DOHH2 (cell line): ENCODE data around the gene IFNAR1.
A peak's percentile ranks its signal among the peaks of the same experiment; 100 is the strongest.

ENCODE experiments used
- H3F3A ChIP-seq: fragments of 200-600 bp; sonication (generic), shearing (Covaris generic); 2 replicates; pipeline ENCODE4 v1.6.0; 2016; ENCODE audit warnings: antibody characterized with exemption, mild to moderate bottlenecking; ENCODE audit not compliant: control insufficient read depth, insufficient read depth
- H3K27ac ChIP-seq: fragments of 200-600 bp; sonication (generic); 2 replicates; pipeline ENCODE4 v1.5.1; 2014; ENCODE audit warnings: low read depth, mild to moderate bottlenecking, low read length, moderate library complexity
- H3K27me3 ChIP-seq: fragments of 200-600 bp; sonication (generic); 2 replicates; pipeline ENCODE4 v1.6.1; 2014; ENCODE audit warnings: mild to moderate bottlenecking, low read length, mixed read lengths; ENCODE audit not compliant: control insufficient read depth
- H3K36me3 ChIP-seq: fragments of 200-600 bp; sonication (generic); 2 replicates; pipeline ENCODE4 v1.6.1; 2014; ENCODE audit warnings: mild to moderate bottlenecking, low read length, moderate library complexity, mixed read lengths; ENCODE audit not compliant: control insufficient read depth
- H3K4me1 ChIP-seq: fragments of 200-600 bp; sonication (generic); 2 replicates; pipeline ENCODE4 v1.6.1; 2014; ENCODE audit warnings: mild to moderate bottlenecking, low read length, mixed read lengths; ENCODE audit not compliant: control insufficient read depth
- H3K4me2 ChIP-seq: fragments of 200-600 bp; sonication (generic); 2 replicates; pipeline ENCODE4 v1.6.0; 2014; ENCODE audit warnings: mild to moderate bottlenecking, low read length, moderate library complexity
- H3K4me3 ChIP-seq: fragments of 200-600 bp; sonication (generic); 2 replicates; pipeline ENCODE4 v1.5.1; 2014; ENCODE audit warnings: mild to moderate bottlenecking, low read length, mixed read lengths
- H3K79me2 ChIP-seq: fragments of 200-600 bp; sonication (generic); 2 replicates; pipeline ENCODE4 v1.6.1; 2014; ENCODE audit warnings: mild to moderate bottlenecking, low read length, mixed read lengths; ENCODE audit not compliant: control insufficient read depth
- H3K9me2 ChIP-seq: fragments of 200-600 bp; sonication (generic); replicated peaks from 2 replicates; pipeline ENCODE4 v1.6.1; 2014; ENCODE audit warnings: mild to moderate bottlenecking, low read length, mixed read lengths; ENCODE audit not compliant: control insufficient read depth
- H3K9me3 ChIP-seq: fragments of 200-600 bp; sonication (generic); 2 replicates; pipeline ENCODE4 v1.6.1; 2014; ENCODE audit warnings: antibody characterized with exemption, low read length, mixed read lengths; ENCODE audit not compliant: control insufficient read depth, insufficient read depth
- H4K20me1 ChIP-seq: fragments of 200-600 bp; sonication (generic); 2 replicates; pipeline ENCODE4 v1.6.0; 2014; ENCODE audit warnings: low read depth, mild to moderate bottlenecking, antibody characterized with exemption, low read length, moderate library complexity; ENCODE audit not compliant: control insufficient read depth, insufficient read depth
- EZH2phosphoT487 ChIP-seq: fragments of 200-600 bp; sonication (generic); IDR thresholded peaks from 2 replicates; pipeline ENCODE4 v1.6.1; 2017; ENCODE audit warnings: borderline replicate concordance, mild to moderate bottlenecking, antibody characterized with exemption, low read length, moderate library complexity, mixed read lengths
- TF ChIP-seq, protein P1 (sequence below): fragments of 200-600 bp; sonication (generic); IDR thresholded peaks from one replicate; pipeline ENCODE4 v1.5.1; 2014; ENCODE audit warnings: antibody characterized with exemption, mild to moderate bottlenecking, low read depth, low read length; ENCODE audit not compliant: poor library complexity, severe bottlenecking

Gene IFNAR1

GRCh38 chr21:33374080-33374449, 49.3 kb downstream of the IFNAR1 start:
- Histone ChIP-seq H3K4me2 (peak overlapping the region; percentile 86), H3K4me3 (peak overlapping the region; percentile 57), H3K27ac (peak overlapping the region; percentile 96), H3K4me1 (peaks cover 88% of the 10 kb centered on the region), H3K9me2 (no peaks in the 10 kb centered on the region), H3K36me3 (no peaks in the 10 kb centered on the region), H3K9me3 (no peaks in the 10 kb centered on the region), H4K20me1 (no peaks in the 10 kb centered on the region), H3K27me3 (no peaks in the 10 kb centered on the region), H3F3A (peaks cover 30% of the 10 kb centered on the region), H3K79me2 (no peaks in the 10 kb centered on the region)
- TF ChIP-seq, protein P1, sequence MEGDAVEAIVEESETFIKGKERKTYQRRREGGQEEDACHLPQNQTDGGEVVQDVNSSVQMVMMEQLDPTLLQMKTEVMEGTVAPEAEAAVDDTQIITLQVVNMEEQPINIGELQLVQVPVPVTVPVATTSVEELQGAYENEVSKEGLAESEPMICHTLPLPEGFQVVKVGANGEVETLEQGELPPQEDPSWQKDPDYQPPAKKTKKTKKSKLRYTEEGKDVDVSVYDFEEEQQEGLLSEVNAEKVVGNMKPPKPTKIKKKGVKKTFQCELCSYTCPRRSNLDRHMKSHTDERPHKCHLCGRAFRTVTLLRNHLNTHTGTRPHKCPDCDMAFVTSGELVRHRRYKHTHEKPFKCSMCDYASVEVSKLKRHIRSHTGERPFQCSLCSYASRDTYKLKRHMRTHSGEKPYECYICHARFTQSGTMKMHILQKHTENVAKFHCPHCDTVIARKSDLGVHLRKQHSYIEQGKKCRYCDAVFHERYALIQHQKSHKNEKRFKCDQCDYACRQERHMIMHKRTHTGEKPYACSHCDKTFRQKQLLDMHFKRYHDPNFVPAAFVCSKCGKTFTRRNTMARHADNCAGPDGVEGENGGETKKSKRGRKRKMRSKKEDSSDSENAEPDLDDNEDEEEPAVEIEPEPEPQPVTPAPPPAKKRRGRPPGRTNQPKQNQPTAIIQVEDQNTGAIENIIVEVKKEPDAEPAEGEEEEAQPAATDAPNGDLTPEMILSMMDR, result no peak
- no peak for TF ChIP-seq EZH2phosphoT487

- peak overlapping the region; percentile 96 for H3K27ac ChIP-seq
- H3F3A ChIP-seq, result peaks cover 34% of the 10 kb centered on the region
- H3K79me2 ChIP-seq, result no peaks in the 10 kb centered on the region
- TF ChIP-seq EZH2phosphoT487, result no peak
- TF ChIP-seq, protein P1, result peak; percentile 61
- H3K27me3 ChIP-seq, result no peaks in the 10 kb centered on the region
- no peaks in the 10 kb centered on the region for H4K20me1 ChIP-seq
- H3K4me3 ChIP-seq, result peak overlapping the region; percentile 57
- H3K36me3 ChIP-seq, result no peaks in the 10 kb centered on the region
- H3K4me2 ChIP-seq, result peak overlapping the region; percentile 86
- H3K4me1 ChIP-seq, result peaks cover 88% of the 10 kb centered on the region
- no peaks in the 10 kb centered on the region for H3K9me2 ChIP-seq
- H3K9me3 ChIP-seq, result no peaks in the 10 kb centered on the region
Observed at GRCh38 chr21:33374450-33375096, 49.8 kb downstream of the IFNAR1 start.

DNA sequence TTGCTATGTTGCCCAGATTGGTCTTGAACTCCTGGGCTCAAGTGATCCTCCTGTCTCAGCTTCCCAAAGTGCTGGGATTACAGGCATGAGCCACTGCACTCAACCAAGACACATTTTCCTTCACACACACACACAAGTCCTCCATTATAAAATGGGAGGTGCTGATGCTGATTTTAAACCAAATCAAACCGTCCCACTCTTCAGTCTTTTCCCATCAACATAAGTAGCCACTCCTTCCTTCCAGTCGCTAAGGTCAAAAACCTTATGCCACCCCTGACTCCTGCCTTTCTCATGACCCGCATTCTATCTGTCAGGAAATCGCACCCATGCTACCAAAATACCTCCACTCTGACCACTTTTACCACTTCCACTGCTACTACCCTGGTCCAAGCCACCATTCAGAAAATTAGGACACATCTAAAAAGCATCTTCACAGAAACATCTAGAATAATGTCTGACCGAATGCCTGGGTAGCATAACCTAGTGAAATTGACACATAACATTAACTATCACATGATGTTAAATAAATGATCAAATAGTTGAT, 50.4 kb downstream of the IFNAR1 start:
- H3K27me3 ChIP-seq, result no peaks in the 10 kb centered on the region
- no peaks in the 10 kb centered on the region for H4K20me1 ChIP-seq
- peaks cover 37% of the 10 kb centered on the region for H3F3A ChIP-seq
- TF ChIP-seq, protein P1, result no peak
- peak overlapping the region; percentile 86 for H3K4me2 ChIP-seq
- no peaks in the 10 kb centered on the region for H3K36me3 ChIP-seq
- peak overlapping the region; percentile 96 for H3K27ac ChIP-seq
- no peaks in the 10 kb centered on the region for H3K9me3 ChIP-seq
- H3K4me3 ChIP-seq, result peak overlapping the region; percentile 57
- no peaks in the 10 kb centered on the region for H3K79me2 ChIP-seq
- H3K9me2 ChIP-seq, result no peaks in the 10 kb centered on the region
- peaks cover 88% of the 10 kb centered on the region for H3K4me1 ChIP-seq
